NCI-H446 treated with DMSO at 0.1 percent for 48 hours (cell line): ENCODE measurements around the gene SYCE3.

Experiments used
- DNase-seq: peaks from one replicate; lab custom pipeline; 2025; lab: John Stamatoyannopoulos, UW

SYCE3 gene

GRCh38 chr22:50576070-50576469 lies 13.4 kb upstream of the SYCE3 start:
- no peak for DNase-seq

GRCh38 chr22:50575426-50575941 lies 12.8 kb upstream of the SYCE3 start:
- no peak for DNase-seq

GRCh38 chr22:50574383-50574755 lies 11.7 kb upstream of the SYCE3 start:
- no peak for DNase-seq

GRCh38 chr22:50573491-50574382 lies 11.0 kb upstream of the SYCE3 start:
- DNase-seq = no peak

GRCh38 chr22:50572965-50573364 lies 10.2 kb upstream of the SYCE3 start:
- DNase-seq = no peak

- no peak for DNase-seq
These were observed 8.8 kb upstream of the SYCE3 start for GRCh38 chr22:50571264-50572175.

- no peak for DNase-seq
These were observed 8.1 kb upstream of the SYCE3 start for GRCh38 chr22:50570861-50571260.

- no peak for DNase-seq
These were observed 7.3 kb upstream of the SYCE3 start for GRCh38 chr22:50569896-50570535.

- no peak for DNase-seq
These were observed 6.3 kb upstream of the SYCE3 start for GRCh38 chr22:50569041-50569459.

GRCh38 chr22:50568626-50569025 lies 5.9 kb upstream of the SYCE3 start:
- DNase-seq = no peak

GRCh38 chr22:50567721-50568252 lies 5.1 kb upstream of the SYCE3 start:
- no peak for DNase-seq

GRCh38 chr22:50564289-50564688 lies 1.6 kb upstream of the SYCE3 start:
- no peak for DNase-seq

GRCh38 chr22:50563413-50564160 lies 868 bp upstream of the SYCE3 start:
- no peak for DNase-seq

GRCh38 chr22:50561401-50562358 lies 1.0 kb downstream of the SYCE3 start:
- DNase-seq = no peak

- DNase-seq = no peak
These were observed 2.7 kb downstream of the SYCE3 start for GRCh38 chr22:50560034-50560433.

- DNase-seq = no peak
These were observed 6.0 kb downstream of the SYCE3 start for GRCh38 chr22:50556703-50557102.

- DNase-seq = no peak
These were observed 9.4 kb downstream of the SYCE3 start for GRCh38 chr22:50553310-50553709.

GRCh38 chr22:50551160-50551752 lies 11.5 kb downstream of the SYCE3 start:
- no peak for DNase-seq

GRCh38 chr22:50550395-50550794 lies 12.3 kb downstream of the SYCE3 start:
- no peak for DNase-seq
